Activated CD4-positive, alpha-beta T cell treated with anti-CD3 and anti-CD28 coated beads, Interleukin-2, amount 10 ng/mL, durations not matched to agents 7 days and 5 days (primary cell): ENCODE results near the gene UNC5B. TPM values are rescaled to one million over a fixed set of nuclear protein-coding genes. Genes with fewer than 3 reads are reported as not detected.
"Not testable (repeated sequence)": the region's sequence is repeated elsewhere in the genome, so short reads cannot be mapped to it uniquely, and the experiment has no call there.

Source experiments
- CTCF ChIA-PET: fragments of 350-600 bp; sonication (Branson Sonifier 250); formaldehyde crosslinking; loops from one replicate; lab custom pipeline; 2021; ENCODE audit warnings: antibody characterized with exemption; lab: Charles Lee
- POLR2A ChIA-PET: fragments of 350-600 bp; sonication (Branson Sonifier 250); formaldehyde crosslinking; loops from one replicate; lab custom pipeline; 2021; ENCODE audit warnings: antibody characterized with exemption; lab: Charles Lee
- DNase-seq: peaks from one replicate; pipeline ENCODE4 v3.0.0-alpha.2; 2020
- H3K27ac Mint-ChIP-seq: one replicate; pipeline ENCODE4 v1.8.0; 2021; ENCODE audit warnings: mild to moderate bottlenecking, moderate library complexity, mixed read lengths
- H3K27me3 Mint-ChIP-seq: one replicate; pipeline ENCODE4 v1.8.0; 2021; ENCODE audit warnings: mixed read lengths
- H3K36me3 Mint-ChIP-seq: one replicate; pipeline ENCODE4 v1.8.0; 2021; ENCODE audit warnings: low read depth, mixed read lengths
- H3K4me1 Mint-ChIP-seq: one replicate; pipeline ENCODE4 v1.8.0; 2021; ENCODE audit warnings: mixed read lengths
- H3K4me3 Mint-ChIP-seq: one replicate; pipeline ENCODE4 v1.8.0; 2021; ENCODE audit warnings: mild to moderate bottlenecking, moderate library complexity, mixed read lengths
- H3K9me3 Mint-ChIP-seq: one replicate; pipeline ENCODE4 v1.8.0; 2021; ENCODE audit warnings: mixed read lengths
- total RNA-seq, 2 experiments: library from RNA; stranded (reverse); gene quantifications; one replicate each; pipeline ENCODE4 v1.2.3, GENCODE V29; 2021

Gene UNC5B
- total RNA-seq, 2 experiments from 2014 or later = not detected

DNA sequence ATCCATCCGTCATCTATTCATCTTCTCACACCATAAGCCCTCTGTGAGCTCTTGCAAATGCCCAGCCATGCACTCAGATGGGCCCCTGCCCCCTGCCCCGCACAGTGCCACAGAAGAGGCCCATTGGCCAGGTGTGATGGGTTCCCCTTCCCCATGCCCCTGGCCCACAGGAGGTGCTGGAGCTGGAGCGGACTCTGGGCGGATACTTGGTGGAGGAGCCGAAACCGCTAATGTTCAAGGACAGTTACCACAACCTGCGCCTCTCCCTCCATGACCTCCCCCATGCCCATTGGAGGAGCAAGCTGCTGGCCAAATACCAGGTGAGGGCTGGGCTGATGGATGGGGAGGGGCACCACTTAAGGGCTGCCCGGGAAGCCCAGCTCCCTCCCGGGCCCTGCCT, 83.3 kb downstream of the UNC5B start:
- H3K36me3 Mint-ChIP-seq = no peaks in the 10 kb centered on the region
- no peak for DNase-seq
- POLR2A ChIA-PET = no interaction called here
- H3K4me1 Mint-ChIP-seq = peaks cover 6% of the 10 kb centered on the region
- H3K9me3 Mint-ChIP-seq = no peaks in the 10 kb centered on the region
- H3K27me3 Mint-ChIP-seq = peaks cover 5% of the 10 kb centered on the region
- CTCF ChIA-PET = interaction anchor here (0.9 to 1.0 kb wide), 2 partner anchors 8 to 14 kb away, joined by 3 read pairs; no protein-coding TSS in a partner anchor
- H3K4me3 Mint-ChIP-seq = no peak overlapping the region
- H3K27ac Mint-ChIP-seq = no peak overlapping the region

DNA sequence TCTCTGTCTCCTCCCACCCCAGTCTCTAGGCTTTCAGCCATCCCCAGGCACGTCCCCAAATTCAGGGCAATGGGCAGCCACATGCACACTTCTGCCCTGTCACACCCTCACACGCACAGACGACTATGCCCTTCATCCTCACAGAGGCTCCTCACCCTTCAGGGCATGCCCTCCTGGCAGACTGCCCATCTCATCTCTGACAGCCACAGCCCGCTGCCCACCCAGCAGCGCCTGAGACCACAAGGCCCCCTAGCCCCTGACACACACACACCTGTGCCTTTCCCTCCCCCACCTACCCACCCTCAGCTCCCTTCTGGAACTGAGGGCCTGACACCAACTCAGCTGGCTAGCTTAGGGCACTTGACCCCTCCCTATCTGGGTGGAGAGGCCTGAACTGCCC, 83.7 kb downstream of the UNC5B start:
- POLR2A ChIA-PET = no interaction called here
- CTCF ChIA-PET = interaction anchor here (0.9 to 1.7 kb wide), 3 partner anchors 9 to 13 kb away, joined by 3 to 5 read pairs (median 3); no protein-coding TSS in a partner anchor
- H3K36me3 Mint-ChIP-seq = no peaks in the 10 kb centered on the region
- H3K9me3 Mint-ChIP-seq = no peaks in the 10 kb centered on the region
- peaks cover 6% of the 10 kb centered on the region for H3K4me1 Mint-ChIP-seq
- no peak overlapping the region for H3K4me3 Mint-ChIP-seq
- H3K27me3 Mint-ChIP-seq = peaks cover 5% of the 10 kb centered on the region
- no peak overlapping the region for H3K27ac Mint-ChIP-seq
- no peak for DNase-seq

GRCh38 chr10:71296811-71297210, 84.4 kb downstream of the UNC5B start:
- CTCF ChIA-PET = interaction anchor here (1.0 to 1.7 kb wide), 2 partner anchors 12 to 13 kb away, joined by 3 to 5 read pairs; no protein-coding TSS in a partner anchor
- H3K27ac Mint-ChIP-seq, DNase-seq, POLR2A ChIA-PET, H3K9me3 Mint-ChIP-seq, H3K36me3 Mint-ChIP-seq, H3K4me1 Mint-ChIP-seq, H3K27me3 Mint-ChIP-seq, H3K4me3 Mint-ChIP-seq: not testable (repeated sequence)

- POLR2A ChIA-PET = no interaction called here
- H3K9me3 Mint-ChIP-seq = no peaks in the 10 kb centered on the region
- peaks cover 5% of the 10 kb centered on the region for H3K27me3 Mint-ChIP-seq
Measured at GRCh38 chr10:71297343-71297742, 85.0 kb downstream of the UNC5B start.

GRCh38 chr10:71299071-71299785, 86.9 kb downstream of the UNC5B start:
- ChIA-PET POLR2A (no interaction called here), CTCF (no interaction called here)
- no peak overlapping the region for H3K4me3 Mint-ChIP-seq
- H3K27ac Mint-ChIP-seq = no peak overlapping the region
- no peaks in the 10 kb centered on the region for H3K9me3 Mint-ChIP-seq
- H3K27me3 Mint-ChIP-seq = peaks cover 5% of the 10 kb centered on the region
- peaks cover 6% of the 10 kb centered on the region for H3K4me1 Mint-ChIP-seq
- no peak for DNase-seq
- no peaks in the 10 kb centered on the region for H3K36me3 Mint-ChIP-seq

More at GRCh38 chr10:71297343-71297742, 85.0 kb downstream of the UNC5B start:
- Mint-ChIP-seq H3K4me3 (no peak overlapping the region), H3K36me3 (no peaks in the 10 kb centered on the region), H3K4me1 (peaks cover 6% of the 10 kb centered on the region), H3K27ac (no peak overlapping the region)
- DNase-seq = no peak
- CTCF ChIA-PET = interaction anchor here (1.7 kb wide), 1 partner anchor 12 kb away, joined by 5 read pairs; no protein-coding TSS in a partner anchor

DNA sequence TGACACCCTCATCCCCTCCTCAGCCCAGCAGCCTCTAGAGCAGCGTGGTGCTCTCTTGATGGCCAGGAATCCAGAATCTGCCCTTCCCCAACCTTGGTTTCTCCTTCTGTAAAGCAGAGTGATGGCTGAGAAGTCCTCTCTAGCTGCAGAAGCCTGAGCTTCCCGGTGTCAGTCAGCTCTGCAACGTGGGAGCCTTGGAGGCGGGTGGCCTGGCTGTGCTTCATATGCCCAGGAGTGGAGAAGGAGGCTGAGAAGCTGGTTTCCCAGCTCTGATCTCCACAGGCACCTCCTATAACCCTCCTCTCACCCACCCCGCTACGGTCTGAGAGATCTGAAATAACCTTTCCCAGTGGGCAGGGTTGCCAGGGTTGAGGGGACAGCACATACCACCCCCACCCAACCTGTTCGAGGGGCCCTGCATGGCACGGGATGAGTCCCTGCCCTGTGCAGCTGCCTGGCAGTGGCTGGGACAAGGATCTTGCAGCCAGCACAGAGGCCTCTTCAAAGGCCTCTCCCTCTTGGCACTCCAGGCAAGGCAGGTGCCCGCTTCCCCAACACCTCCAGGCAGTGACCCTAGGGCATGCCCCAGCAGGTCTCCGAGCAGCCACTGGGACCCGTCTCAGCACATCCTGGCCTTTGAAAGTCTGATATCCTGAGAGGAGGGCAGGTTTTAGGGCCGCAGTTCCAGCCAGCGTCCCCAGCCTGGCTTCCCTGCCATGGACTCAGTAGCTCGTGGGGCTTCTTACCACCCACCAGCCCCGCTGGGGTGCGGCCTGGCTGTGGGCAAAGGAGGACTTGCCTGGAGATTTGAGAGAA, 88.4 kb downstream of the UNC5B start:
- DNase-seq = no peak
- no peak overlapping the region for H3K4me3 Mint-ChIP-seq
- CTCF ChIA-PET = interaction anchor here (0.6 kb wide), 1 partner anchor 387 kb away, joined by 3 read pairs; no protein-coding TSS in a partner anchor
- no peak overlapping the region for H3K27ac Mint-ChIP-seq
- H3K36me3 Mint-ChIP-seq = no peaks in the 10 kb centered on the region
- peaks cover 6% of the 10 kb centered on the region for H3K4me1 Mint-ChIP-seq
- POLR2A ChIA-PET = no interaction called here
- no peaks in the 10 kb centered on the region for H3K9me3 Mint-ChIP-seq
- peaks cover 5% of the 10 kb centered on the region for H3K27me3 Mint-ChIP-seq

- CTCF ChIA-PET = interaction anchor here (0.6 to 1.4 kb wide), 2 partner anchors 269 to 388 kb away, joined by 3 to 4 read pairs; no protein-coding TSS in a partner anchor
- peaks cover 6% of the 10 kb centered on the region for H3K4me1 Mint-ChIP-seq
- peaks cover 5% of the 10 kb centered on the region for H3K27me3 Mint-ChIP-seq
Measured at GRCh38 chr10:71301371-71301916, 89.1 kb downstream of the UNC5B start.

DNA sequence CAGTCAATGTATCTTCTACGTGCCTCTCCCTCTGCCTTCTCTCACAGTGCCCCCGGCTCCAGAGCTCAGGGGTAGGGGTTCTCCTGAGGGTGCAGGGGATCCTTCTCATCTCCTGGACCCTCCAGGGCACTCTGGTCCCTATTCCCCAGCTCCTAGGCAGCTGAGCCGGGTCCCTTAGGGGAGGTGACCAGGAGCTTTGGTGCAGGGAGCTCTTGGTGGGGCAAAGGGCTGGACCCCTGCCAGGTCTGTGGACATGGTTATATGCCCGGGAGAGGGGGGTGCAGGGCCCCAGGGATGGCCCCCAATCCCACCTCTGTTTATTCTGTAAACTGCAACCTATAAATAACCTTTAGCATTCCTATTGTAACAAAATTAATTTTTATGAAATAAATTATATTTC, 90.1 kb downstream of the UNC5B start:
- Mint-ChIP-seq H3K4me3 (no peak overlapping the region), H3K27me3 (peaks cover 5% of the 10 kb centered on the region), H3K9me3 (no peaks in the 10 kb centered on the region), H3K36me3 (no peaks in the 10 kb centered on the region), H3K4me1 (peaks cover 6% of the 10 kb centered on the region), H3K27ac (no peak overlapping the region)
- ChIA-PET CTCF (interaction anchor here (1.1 to 1.4 kb wide), 2 partner anchors 9 to 268 kb away, joined by 3 to 4 read pairs; no protein-coding TSS in a partner anchor), POLR2A (no interaction called here)
- no peak for DNase-seq

More at GRCh38 chr10:71301371-71301916, 89.1 kb downstream of the UNC5B start:
- H3K27ac Mint-ChIP-seq = no peak overlapping the region
- no peaks in the 10 kb centered on the region for H3K36me3 Mint-ChIP-seq
- no peaks in the 10 kb centered on the region for H3K9me3 Mint-ChIP-seq
- DNase-seq = no peak
- H3K4me3 Mint-ChIP-seq = no peak overlapping the region
- POLR2A ChIA-PET = no interaction called here

DNA sequence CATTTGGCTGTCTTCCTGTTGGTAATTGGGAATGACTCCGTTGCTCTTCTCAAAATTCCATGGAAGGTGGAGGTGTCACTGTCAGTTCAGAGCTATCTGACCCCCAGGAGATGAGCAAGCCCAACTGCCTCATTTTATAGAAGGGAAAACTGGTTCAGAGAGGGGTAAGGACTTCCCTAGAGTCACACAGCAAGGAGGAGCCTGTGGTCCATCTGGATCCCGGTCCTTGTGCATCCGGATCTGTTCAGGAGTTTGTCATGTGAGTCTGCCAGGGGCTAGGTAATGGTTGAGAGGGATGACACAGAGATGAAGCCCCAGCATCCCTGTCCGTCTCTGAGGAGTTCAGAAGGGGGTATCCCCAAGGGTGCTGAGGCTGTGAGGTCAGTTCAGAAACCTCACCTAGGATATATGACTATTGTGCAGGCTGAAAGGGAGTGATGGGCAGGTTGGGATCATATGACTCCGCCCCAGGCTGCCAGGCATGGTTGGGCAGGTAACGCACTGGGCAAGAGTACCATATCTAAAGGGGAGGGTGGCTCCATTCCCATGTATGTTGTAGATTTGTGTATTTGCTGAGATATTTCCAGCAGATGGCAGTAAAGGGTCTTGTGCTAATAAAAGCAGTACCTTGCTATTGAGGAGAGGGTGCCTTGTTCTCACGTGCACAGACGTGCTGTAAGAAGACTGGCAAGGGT, 90.7 kb downstream of the UNC5B start:
- no peak overlapping the region for H3K27ac Mint-ChIP-seq
- CTCF ChIA-PET = interaction anchor here (1.1 kb wide), 1 partner anchor 10 kb away, joined by 3 read pairs; no protein-coding TSS in a partner anchor
- POLR2A ChIA-PET = no interaction called here
- H3K36me3 Mint-ChIP-seq = no peaks in the 10 kb centered on the region
- H3K9me3 Mint-ChIP-seq = no peaks in the 10 kb centered on the region
- no peak overlapping the region for H3K4me3 Mint-ChIP-seq
- DNase-seq = peak; percentile 32
- H3K27me3 Mint-ChIP-seq = peaks cover 5% of the 10 kb centered on the region
- peaks cover 6% of the 10 kb centered on the region for H3K4me1 Mint-ChIP-seq

- Mint-ChIP-seq H3K27ac (no peak overlapping the region), H3K27me3 (peaks cover 5% of the 10 kb centered on the region), H3K4me1 (peaks cover 6% of the 10 kb centered on the region), H3K9me3 (no peaks in the 10 kb centered on the region), H3K4me3 (no peak overlapping the region), H3K36me3 (no peaks in the 10 kb centered on the region)
- ChIA-PET POLR2A (no interaction called here), CTCF (no interaction called here)
- DNase-seq = no peak
Measured at GRCh38 chr10:71303569-71303907, 91.2 kb downstream of the UNC5B start.

GRCh38 chr10:71304914-71305313, 92.5 kb downstream of the UNC5B start:
- no peak overlapping the region for H3K4me3 Mint-ChIP-seq
- no peaks in the 10 kb centered on the region for H3K9me3 Mint-ChIP-seq
- ChIA-PET POLR2A (no interaction called here), CTCF (interaction anchor here (0.5 to 0.6 kb wide), 2 partner anchors 55 to 73 kb away, joined by 3 read pairs; no protein-coding TSS in a partner anchor)
- DNase-seq = no peak
- no peaks in the 10 kb centered on the region for H3K27me3 Mint-ChIP-seq
- no peaks in the 10 kb centered on the region for H3K36me3 Mint-ChIP-seq
- no peak overlapping the region for H3K27ac Mint-ChIP-seq
- H3K4me1 Mint-ChIP-seq = peaks cover under 1% of the 10 kb centered on the region

GRCh38 chr10:71306979-71307378, 94.6 kb downstream of the UNC5B start:
- no peak for DNase-seq
- H3K27me3 Mint-ChIP-seq = no peaks in the 10 kb centered on the region
- no peak overlapping the region for H3K27ac Mint-ChIP-seq
- POLR2A ChIA-PET = no interaction called here
- no peaks in the 10 kb centered on the region for H3K4me1 Mint-ChIP-seq
- no peaks in the 10 kb centered on the region for H3K36me3 Mint-ChIP-seq
- CTCF ChIA-PET = interaction anchor here (0.5 kb wide), 1 partner anchor 1283 kb away, joined by 3 read pairs; no protein-coding TSS in a partner anchor
- no peak overlapping the region for H3K4me3 Mint-ChIP-seq
- no peaks in the 10 kb centered on the region for H3K9me3 Mint-ChIP-seq
